Measurements from ENCODE around the gene NUP93.

Gene NUP93

GRCh38 chr16:56798955-56799354 lies 69.0 kb downstream of the NUP93 start (continued):
- TF ChIP-seq ZNF792 (tag by site-specific recombination; IDR thresholded peaks at IDR 0.05) (no peak), YY2 (tag by site-specific recombination; IDR thresholded peaks at IDR 0.05) (no peak), ZFP3 (tag by site-specific recombination; IDR thresholded peaks at IDR 0.05; ENCODE audit: low read depth) (no peak), KLF17 (tag by site-specific recombination; IDR thresholded peaks at IDR 0.05) (no peak), MZF1 (tag by site-specific recombination; IDR thresholded peaks at IDR 0.05; ENCODE audit: borderline replicate concordance) (no peak), ZNF132 (tag by site-specific recombination; IDR thresholded peaks at IDR 0.05; ENCODE audit: borderline replicate concordance) (no peak), ZIC2 (tag by site-specific recombination; IDR thresholded peaks at IDR 0.05) (no peak)

GRCh38 chr16:56800355-56800754 lies 70.4 kb downstream of the NUP93 start:
- Histone ChIP-seq H3K9me3 (ENCODE audit: control insufficient read depth, insufficient read depth, low read depth, low read length) (no peaks in the 10 kb centered on the region), H3K4me3 (ENCODE audit: low read depth, low read length) (no peak overlapping the region), H3K27ac (ENCODE audit: extremely low read depth, low read depth, low read length) (no peak overlapping the region), H3K4me1 (ENCODE audit: control insufficient read depth, insufficient read depth, low read length) (no peaks in the 10 kb centered on the region), H3K36me3 (ENCODE audit: control insufficient read depth in 2 of 2, insufficient read depth in 1 of 2, low read length in 2 of 2) (peaks cover 4 to 5% of the 10 kb centered on the region in 2 experiments; a peak in 2 of 3 replicates)
- POLR2A ChIA-PET: no interaction called here
- TF ChIP-seq ZNF140 (tag by site-specific recombination; IDR thresholded peaks at IDR 0.05) (no peak), ZNF266 (tag by site-specific recombination; IDR thresholded peaks at IDR 0.05; ENCODE audit: low read depth) (no peak), ZNF704 (tag by site-specific recombination; IDR thresholded peaks at IDR 0.05) (no peak), ZNF558 (tag by site-specific recombination; IDR thresholded peaks at IDR 0.05) (no peak), ZNF501 (tag by site-specific recombination; IDR thresholded peaks at IDR 0.05) (no peak), ZNF571 (tag by site-specific recombination; IDR thresholded peaks at IDR 0.05) (no peak), PRDM1 (tag by site-specific recombination; IDR thresholded peaks at IDR 0.05) (no peak), ZBTB1 (tag by site-specific recombination; IDR thresholded peaks at IDR 0.05) (no peak), SCRT1 (tag by site-specific recombination; IDR thresholded peaks at IDR 0.05; ENCODE audit: borderline replicate concordance) (no peak), TSHZ1 (tag by site-specific recombination; IDR thresholded peaks at IDR 0.05; ENCODE audit: borderline replicate concordance) (no peak), ZSCAN5A (tag by site-specific recombination; IDR thresholded peaks at IDR 0.05) (no peak), ZNF48 (tag by site-specific recombination; IDR thresholded peaks at IDR 0.05) (no peak)
- CTCF ChIA-PET: interaction anchor here (1.1 kb wide), 1 partner anchor 8 kb away, joined by 3 read pairs; no protein-coding TSS in a partner anchor

Data from HEK293 (cell line).